Muscle of back (tissue), 13 donors: Measurements from ENCODE around the gene RNF215. TPM values are rescaled to one million over a fixed set of nuclear protein-coding genes. Genes with fewer than 3 reads are reported as not detected.

Experiments
- DNase-seq, 3 donors: peaks; one replicate each; pipeline versions ENCODE4 v3.0.0 to v3.0.0-alpha.2; 2013
- long read RNA-seq, 9 donors: transcript quantifications; one replicate each; lab custom pipeline, GENCODE V29; 2026
- polyA plus RNA-seq, 10 donors: library from polyadenylated mRNA; unstranded; fragments of 120-200 nt; gene quantifications; one replicate each; pipeline ENCODE4 v1.2.1, GENCODE V29; 2013; ENCODE audit not compliant: insufficient read length in 10 of 10

RNF215 gene
- 10 to 100 TPM in 9 of 10 donors, 1 to 10 TPM in 1; 8.8 to 15.6 (median 11.1) TPM for polyA plus RNA-seq
- long read RNA-seq, donor 1, partial matches to known transcripts, result 0 of 2 reads
- long read RNA-seq, donor 1, other reads (novel, unspliced or antisense), result 0 of 2 reads
- long read RNA-seq, donor 2, partial matches to known transcripts, result 0 of 5 reads
- long read RNA-seq, donor 2, other reads (novel, unspliced or antisense), result 0 of 5 reads
- long read RNA-seq, donor 3, result 0 reads
- long read RNA-seq, donor 4, partial matches to known transcripts, result 0 of 4 reads
- long read RNA-seq, donor 4, other reads (novel, unspliced or antisense), result 0 of 4 reads
- long read RNA-seq, donor 5, partial matches to known transcripts, result 0 of 5 reads
- long read RNA-seq, donor 5, other reads (novel, unspliced or antisense), result 0 of 5 reads
- long read RNA-seq, donor 6, partial matches to known transcripts, result 0 of 5 reads
- long read RNA-seq, donor 6, other reads (novel, unspliced or antisense), result 0 of 5 reads
- long read RNA-seq, donor 7, partial matches to known transcripts, result 0 of 2 reads
- long read RNA-seq, donor 7, other reads (novel, unspliced or antisense), result 0 of 2 reads
- long read RNA-seq, donor 8, partial matches to known transcripts, result 0 of 3 reads
- long read RNA-seq, donor 8, other reads (novel, unspliced or antisense), result 0 of 3 reads
- long read RNA-seq, donor 9, partial matches to known transcripts, result 0 of 2 reads
- long read RNA-seq, donor 9, other reads (novel, unspliced or antisense), result 0 of 2 reads

GRCh38 chr22:30386960-30387827 lies at the start of gene RNF215:
RNF215 (minus strand) TSS chr22:30387411; CDS start chr22:30387313, 98 bp downstream.
- DNase-seq, result peak; percentile 81 to 93 (median 90)

GRCh38 chr22:30436196-30436595 lies 49.0 kb upstream of the RNF215 start:
- no peak for DNase-seq

DNA sequence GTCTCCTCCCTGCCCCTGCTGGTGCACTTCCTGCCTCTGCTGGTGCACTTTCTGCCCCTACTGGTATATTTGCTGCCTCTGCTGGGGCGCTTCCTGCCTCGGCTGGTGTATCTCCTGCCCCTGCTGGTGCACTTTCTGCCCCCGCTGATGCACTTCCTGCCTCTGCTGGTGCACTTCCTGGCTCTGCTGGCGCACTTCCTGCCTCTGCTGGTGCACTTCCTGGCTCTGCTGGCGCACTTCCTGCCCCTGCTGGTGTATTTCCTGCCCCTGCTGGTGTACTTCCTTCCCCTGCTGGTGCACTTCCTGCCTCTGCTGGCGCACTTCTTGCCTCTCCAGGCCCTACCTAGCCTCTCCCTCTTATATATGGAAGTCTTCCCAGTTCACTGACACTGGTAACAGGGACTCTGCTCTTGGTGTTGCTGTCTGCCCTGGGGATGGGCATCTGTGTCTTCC lies 48.5 kb upstream of the RNF215 start:
- DNase-seq, result no peak

GRCh38 chr22:30434843-30435242 lies 47.6 kb upstream of the RNF215 start:
- no peak for DNase-seq

GRCh38 chr22:30433773-30434172 lies 46.6 kb upstream of the RNF215 start:
- DNase-seq, result no peak

DNA sequence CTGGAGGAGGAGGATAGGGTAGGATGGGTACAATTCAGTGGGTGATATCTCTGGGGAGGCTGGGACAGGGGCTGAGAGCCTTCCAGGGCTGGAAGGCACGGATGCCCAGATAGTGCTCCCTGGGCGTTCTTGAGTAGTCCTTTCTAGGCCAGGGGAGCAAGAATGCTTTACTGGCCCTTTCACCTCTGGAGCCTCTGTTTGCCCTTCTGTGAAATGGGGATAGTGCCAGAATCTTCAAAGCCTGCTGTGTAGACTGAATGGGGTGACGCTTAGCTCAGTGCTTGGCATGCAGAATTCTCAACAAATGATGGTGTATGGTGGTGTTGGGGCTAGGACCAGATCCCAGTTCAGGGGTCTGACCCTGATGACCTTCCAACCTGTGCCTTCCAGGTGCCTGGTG lies 46.0 kb upstream of the RNF215 start:
- no peak for DNase-seq

- no peak for DNase-seq
Observed at GRCh38 chr22:30432520-30432919, 45.3 kb upstream of the RNF215 start.

GRCh38 chr22:30432096-30432495 lies 44.9 kb upstream of the RNF215 start:
- DNase-seq, result no peak

- no peak for DNase-seq
Observed at GRCh38 chr22:30430933-30431332, 43.7 kb upstream of the RNF215 start.

DNA sequence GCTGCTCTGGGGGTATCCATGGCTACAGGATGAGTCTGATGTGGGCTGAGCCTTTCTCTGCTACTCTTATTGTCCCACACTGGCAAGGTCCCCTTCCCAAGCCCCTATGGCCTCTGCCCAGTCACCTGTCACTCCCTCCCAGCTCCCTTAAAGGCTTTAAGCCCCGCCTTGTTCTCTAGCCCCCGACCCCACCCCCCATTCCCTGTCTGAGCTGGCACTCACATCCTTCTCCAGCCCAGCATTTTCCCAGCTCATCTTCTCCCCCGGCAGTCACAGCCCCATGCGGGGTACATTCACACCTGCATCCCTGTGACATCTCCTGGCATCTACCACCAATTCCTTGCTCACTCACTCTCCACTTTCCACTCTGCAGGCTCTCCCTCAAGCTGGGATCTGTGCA lies 42.7 kb upstream of the RNF215 start:
- DNase-seq, result no peak

- DNase-seq, result no peak
Observed at GRCh38 chr22:30427871-30428270, 40.7 kb upstream of the RNF215 start.

DNA sequence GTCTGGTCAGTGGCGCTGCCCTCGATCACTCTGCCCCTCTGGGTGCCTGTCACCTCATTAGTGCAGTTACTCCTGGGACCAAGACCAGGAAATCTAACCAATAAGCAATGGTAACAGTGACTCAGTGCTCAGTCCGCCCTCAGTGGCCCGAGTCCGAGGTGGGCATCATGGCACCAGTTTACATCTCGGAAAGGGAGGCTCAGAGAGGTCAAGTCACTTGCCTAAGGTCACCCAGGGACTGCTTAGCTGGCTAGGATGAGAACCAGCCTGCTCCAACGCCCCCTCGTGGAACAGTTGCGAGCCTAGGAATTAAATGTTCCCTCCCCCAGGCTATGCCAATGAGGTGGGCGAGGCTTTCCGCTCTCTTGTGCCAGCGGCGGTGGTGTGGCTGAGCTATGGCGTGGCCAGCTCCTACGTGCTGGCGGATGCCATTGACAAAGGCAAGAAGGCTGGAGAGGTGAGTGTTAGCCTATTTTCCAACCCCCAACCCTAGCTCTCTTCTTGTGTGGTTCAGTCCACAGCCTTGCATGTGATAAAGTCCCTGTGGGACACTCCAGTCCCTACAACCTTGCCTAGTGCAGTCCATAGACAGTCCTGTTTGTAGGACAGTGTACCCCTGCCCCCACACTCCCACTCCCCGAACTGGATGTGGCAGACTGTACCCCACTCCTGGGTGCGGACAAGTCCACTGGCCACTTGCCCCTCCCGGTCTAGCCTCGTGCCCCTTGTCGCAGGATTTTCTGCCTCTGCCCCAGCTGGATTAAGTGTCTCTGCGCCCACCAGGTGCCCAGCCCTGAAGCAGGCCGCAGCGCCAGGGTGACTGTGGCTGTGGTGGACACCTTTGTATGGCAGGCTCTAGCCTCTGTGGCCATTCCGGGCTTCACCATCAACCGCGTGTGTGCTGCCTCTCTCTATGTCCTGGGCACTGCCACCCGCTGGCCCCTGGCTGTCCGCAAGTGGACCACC lies 39.5 kb upstream of the RNF215 start:
- peak; percentile 47 to 84 (median 64) for DNase-seq

- DNase-seq, result peak; percentile 46 to 89 (median 68)
Observed at GRCh38 chr22:30425616-30426387, 38.6 kb upstream of the RNF215 start, which contains the start of gene MTFP1. MTFP1 (plus strand) TSS chr22:30425768; CDS start chr22:30425880, 112 bp downstream.

- no peak for DNase-seq
Observed at GRCh38 chr22:30425327-30425615, 38.1 kb upstream of the RNF215 start.

GRCh38 chr22:30424534-30425326 lies 37.5 kb upstream of the RNF215 start:
- no peak for DNase-seq

DNA sequence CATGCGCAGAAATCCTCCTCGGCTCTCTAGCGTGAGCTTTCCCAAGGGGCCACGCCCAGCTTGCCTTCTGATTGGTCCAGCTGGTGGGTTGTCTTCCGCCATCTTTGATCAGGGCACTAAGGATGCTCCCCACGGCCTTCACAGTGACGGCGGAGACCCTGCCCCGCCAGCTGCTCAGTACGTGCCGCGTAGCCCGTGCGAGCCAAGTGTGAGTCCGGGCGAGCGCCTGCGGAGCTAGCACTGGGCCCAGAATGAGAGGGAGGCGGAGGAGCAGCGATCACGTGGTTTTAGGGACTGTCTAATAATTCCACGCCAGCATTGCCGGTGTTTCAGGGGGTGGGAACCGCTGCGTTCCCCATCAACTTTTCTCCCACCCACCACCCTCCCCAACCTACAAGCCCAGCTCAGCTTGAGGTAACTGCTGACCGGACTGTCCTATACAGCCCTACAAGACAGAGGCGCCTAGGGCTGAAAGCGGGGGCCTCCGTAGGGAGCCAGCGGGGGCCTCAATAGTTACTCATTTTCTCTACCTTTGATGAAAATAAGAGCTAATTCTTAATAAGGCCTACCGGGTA lies 36.8 kb upstream of the RNF215 start:
- peak; percentile 100 for DNase-seq

DNA sequence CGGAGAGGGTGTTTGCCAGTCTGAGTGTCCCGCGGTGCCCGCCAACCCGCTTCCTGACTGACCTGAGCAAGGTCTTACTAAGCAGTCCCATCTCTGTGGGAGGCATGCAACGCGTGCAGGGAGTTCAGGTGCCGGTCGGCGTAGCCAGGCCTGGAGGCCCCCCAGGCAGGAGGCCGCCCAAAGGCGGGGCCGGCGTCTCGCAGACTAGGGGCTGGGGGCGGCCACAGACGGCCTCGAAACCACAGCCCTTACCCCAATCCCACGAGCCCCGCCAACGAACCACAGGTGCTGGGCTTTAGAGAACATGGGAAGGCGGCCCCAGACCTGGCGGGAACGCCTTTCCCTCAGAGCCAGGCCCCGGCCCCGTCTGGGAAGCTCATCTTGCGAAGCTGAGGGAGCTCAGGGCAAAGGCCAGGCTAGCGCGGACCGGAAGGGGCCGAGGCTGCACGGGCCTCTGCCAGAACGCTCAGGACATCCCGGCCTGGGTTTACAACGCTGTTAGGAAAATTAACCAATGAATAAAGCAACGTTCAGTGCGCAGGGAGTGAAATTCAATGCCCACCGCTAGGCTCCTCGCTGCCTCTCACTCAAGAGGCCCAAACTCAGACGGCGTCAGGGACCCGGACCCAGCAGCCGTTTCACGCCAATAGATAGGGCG lies 36.2 kb upstream of the RNF215 start:
- DNase-seq, result peak in 1 of 3 donors; percentile 35
